IPS-NIHi7 (cell line): ENCODE results near the gene SLC35A4.
"Not testable (repeated sequence)": the region's sequence is repeated elsewhere in the genome, so short reads cannot be mapped to it uniquely, and the experiment has no call there.

Experiments used
- DNase-seq: peaks from one replicate; pipeline ENCODE4 v3.0.0; 2012; ENCODE audit warnings: mixed read lengths; ENCODE audit errors: extremely low spot score

The SLC35A4 gene

GRCh38 chr5:140557965-140558364, 6.7 kb upstream of the SLC35A4 start:
- no peak for DNase-seq

- no peak for DNase-seq
These were observed 6.1 kb upstream of the SLC35A4 start for GRCh38 chr5:140558542-140558941.

- no peak for DNase-seq
These were observed 4.4 kb upstream of the SLC35A4 start for GRCh38 chr5:140560227-140560626.

GRCh38 chr5:140561753-140562523, 2.7 kb upstream of the SLC35A4 start:
- no peak for DNase-seq

DNA sequence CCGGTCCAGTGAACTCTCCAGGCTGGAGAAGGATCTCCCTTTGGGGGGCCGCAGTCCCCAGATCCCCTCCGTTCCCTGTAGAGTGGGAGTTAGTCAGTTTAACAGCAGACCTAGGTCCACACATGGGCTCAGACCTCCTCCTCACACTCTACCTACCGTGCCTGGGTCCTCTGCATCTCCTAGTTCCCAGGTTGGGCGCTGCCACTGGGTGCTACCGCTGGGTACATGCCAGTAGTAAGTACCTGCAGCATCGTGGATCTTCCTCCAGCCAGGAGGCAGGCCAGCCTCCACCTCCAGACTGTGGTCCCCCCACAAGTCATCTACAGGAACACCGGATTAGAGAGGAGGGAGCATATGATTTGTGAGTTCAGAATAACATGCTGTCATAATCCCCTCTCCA, 1.0 kb upstream of the SLC35A4 start:
- no peak for DNase-seq

GRCh38 chr5:140565024-140565779, 574 bp downstream of the SLC35A4 start:
- no peak for DNase-seq

DNA sequence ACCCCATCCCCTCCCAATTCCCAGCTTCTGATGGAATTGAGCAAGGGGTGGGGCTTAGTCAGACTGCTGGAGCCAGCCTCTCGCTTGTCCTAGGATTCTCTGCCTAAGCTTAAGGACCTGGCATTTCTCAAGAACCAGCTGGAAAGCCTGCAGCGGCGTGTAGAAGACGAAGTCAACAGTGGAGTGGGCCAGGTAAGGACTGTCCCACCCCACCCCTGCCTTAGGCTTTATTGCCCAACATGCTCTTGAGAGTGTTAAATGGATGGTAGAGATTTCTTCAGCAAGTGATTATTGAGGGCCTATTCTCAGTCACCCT, 1.1 kb downstream of the SLC35A4 start:
- no peak for DNase-seq

DNA sequence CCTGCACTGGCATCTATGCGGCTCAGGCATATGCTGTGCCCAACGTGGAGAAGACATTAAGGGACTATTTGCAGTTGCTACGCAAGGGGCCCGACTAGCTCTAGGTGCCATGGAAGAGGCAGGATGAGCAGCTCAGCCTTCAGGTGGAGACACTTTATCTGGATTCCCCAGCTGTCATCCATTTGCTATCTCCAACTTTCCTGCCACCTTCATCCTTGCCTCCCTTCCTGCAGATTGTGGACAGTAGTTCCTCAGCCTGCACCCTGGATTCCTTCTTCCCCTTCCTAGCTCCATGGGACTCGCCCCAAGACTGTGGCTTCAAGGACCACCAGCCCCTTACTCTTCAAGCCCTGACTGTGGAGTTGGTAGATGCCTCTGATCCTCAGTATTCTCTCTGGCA, 2.0 kb downstream of the SLC35A4 start:
- DNase-seq, result no peak

GRCh38 chr5:140567136-140567818, 2.6 kb downstream of the SLC35A4 start:
- no peak for DNase-seq

DNA sequence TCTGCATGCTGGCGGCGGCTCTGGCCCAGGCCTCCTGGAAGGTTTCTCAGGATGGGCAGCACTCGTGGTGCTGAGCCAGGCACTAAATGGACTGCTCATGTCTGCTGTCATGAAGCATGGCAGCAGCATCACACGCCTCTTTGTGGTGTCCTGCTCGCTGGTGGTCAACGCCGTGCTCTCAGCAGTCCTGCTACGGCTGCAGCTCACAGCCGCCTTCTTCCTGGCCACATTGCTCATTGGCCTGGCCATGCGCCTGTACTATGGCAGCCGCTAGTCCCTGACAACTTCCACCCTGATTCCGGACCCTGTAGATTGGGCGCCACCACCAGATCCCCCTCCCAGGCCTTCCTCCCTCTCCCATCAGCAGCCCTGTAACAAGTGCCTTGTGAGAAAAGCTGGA, 3.2 kb downstream of the SLC35A4 start:
- no peak for DNase-seq

GRCh38 chr5:140568443-140569063, 3.9 kb downstream of the SLC35A4 start:
- DNase-seq, result no peak

DNA sequence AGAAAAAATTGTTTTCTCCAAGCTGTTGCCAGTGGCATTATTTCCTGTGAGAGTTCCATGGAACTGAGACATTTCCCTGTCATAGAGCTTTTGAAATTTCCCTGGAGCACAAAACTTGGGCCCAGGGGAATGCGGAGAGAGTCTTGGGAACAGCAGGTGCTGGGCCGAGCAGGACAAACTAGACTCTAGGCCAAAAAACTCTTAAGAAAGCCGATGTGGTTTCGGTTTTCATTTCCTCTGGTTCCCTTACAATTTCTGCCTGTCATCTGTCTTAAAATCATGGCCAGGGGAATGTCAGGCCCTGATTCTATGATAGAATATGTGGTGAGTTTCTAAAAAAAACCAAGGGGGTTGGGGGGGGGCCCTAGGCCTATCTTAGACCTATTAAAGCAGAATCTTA, 4.6 kb downstream of the SLC35A4 start:
- DNase-seq, result no peak

- no peak for DNase-seq
These were observed 5.4 kb downstream of the SLC35A4 start for GRCh38 chr5:140570058-140570457.

GRCh38 chr5:140570488-140570887, 5.9 kb downstream of the SLC35A4 start:
- no peak for DNase-seq

- DNase-seq, result no peak
These were observed 6.5 kb downstream of the SLC35A4 start for GRCh38 chr5:140571105-140571504.

DNA sequence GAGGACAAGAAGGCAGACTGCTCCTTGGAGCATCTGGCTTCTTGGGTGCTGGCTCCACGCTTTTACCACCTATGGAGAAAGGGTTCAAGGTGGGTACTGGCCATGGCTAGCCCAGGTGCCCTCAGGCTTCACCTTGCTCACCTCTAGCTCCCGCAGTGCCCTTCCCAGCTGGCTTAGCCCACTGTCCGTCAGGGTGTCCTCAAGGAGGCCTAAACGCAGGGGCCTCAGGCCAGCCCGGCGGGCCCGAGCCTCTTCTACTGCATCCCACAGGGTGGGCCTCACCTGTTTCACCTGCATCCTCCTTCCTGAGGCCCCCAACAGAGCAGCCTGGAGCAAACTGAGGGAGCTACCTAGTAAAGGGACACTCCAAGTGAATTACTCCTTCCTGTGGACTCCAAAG, 9.1 kb downstream of the SLC35A4 start:
- no peak for DNase-seq

DNA sequence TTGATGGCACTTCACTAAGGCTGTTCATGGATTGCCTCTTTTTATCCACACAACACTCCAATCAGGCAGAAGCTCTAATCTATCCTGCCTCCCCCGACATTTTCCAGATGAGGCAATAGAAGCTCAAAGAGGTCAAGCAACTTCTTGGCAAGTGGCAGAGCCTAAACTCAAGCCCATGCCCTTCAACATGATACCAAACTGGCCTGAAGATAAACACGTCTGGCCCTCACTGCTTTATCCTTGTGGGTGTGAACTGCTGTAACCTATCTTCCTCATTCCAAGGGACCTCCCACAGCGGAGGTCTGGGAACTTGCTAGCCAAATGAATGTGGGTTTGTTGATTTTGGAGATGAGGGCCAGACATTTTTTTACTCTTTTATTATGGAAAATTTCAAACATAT, 9.5 kb downstream of the SLC35A4 start:
- no peak for DNase-seq

GRCh38 chr5:140575309-140575708, 10.7 kb downstream of the SLC35A4 start:
- peak; percentile 50 for DNase-seq

GRCh38 chr5:140576776-140577201, 12.2 kb downstream of the SLC35A4 start:
- no peak for DNase-seq

GRCh38 chr5:140579188-140579747, 14.6 kb downstream of the SLC35A4 start:
- DNase-seq, result not testable (repeated sequence)

DNA sequence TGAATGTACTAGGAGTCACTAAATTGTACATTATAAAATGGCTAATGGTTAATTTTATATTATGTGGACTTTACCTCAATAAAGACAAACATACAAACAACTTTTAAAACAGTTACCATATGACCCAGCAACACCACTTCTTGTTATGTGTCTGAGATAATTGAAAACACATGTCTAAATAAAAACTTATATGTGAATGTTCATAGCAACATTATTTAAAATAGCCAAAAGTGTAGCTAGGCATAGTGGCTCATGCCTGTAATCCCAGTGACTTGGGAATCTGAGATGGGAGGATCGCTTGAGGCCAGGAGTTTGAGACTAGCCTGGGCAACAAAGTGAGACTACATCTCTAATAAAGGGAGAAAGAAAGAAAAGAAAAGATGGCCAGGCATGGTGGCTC, 22.9 kb downstream of the SLC35A4 start:
- no peak for DNase-seq
